WTC11 (cell line): ENCODE measurements around the gene STK39. TPM values are rescaled to one million over a fixed set of nuclear protein-coding genes. Genes with fewer than 3 reads are reported as not detected.

ENCODE experiments used
- ATAC-seq: fragments of 200-7000 bp; cut with Tn5 transposase; 2 replicates; pipeline ENCODE4 v1.10.0; 2021; ENCODE audit warnings: mild to moderate bottlenecking, moderate library complexity
- CTCF ChIA-PET: fragments of 300-600 bp; sonication (Branson Sonifier 250); formaldehyde crosslinking; loops from one replicate; lab custom pipeline; 2021; ENCODE audit warnings: antibody characterized with exemption; lab: Charles Lee
- POLR2A ChIA-PET: fragments of 350-600 bp; sonication (Branson Sonifier 250); formaldehyde crosslinking; loops from one replicate; lab custom pipeline; 2021; ENCODE audit warnings: antibody characterized with exemption; lab: Charles Lee
- DNase-seq: peaks from one replicate; pipeline ENCODE4 v3.0.0; 2021; ENCODE audit warnings: low spot score
- H3K27ac Mint-ChIP-seq: 2 replicates; pipeline ENCODE4 v1.8.0; 2021; ENCODE audit warnings: mixed read lengths
- H3K27me3 Mint-ChIP-seq: 2 replicates; pipeline ENCODE4 v1.8.0; 2021; ENCODE audit warnings: low read depth, mild to moderate bottlenecking, moderate library complexity, mixed read lengths
- H3K36me3 Mint-ChIP-seq: 2 replicates; pipeline ENCODE4 v1.8.0; 2021; ENCODE audit warnings: mixed read lengths
- H3K4me1 Mint-ChIP-seq: 2 replicates; pipeline ENCODE4 v1.8.0; 2022; ENCODE audit warnings: mixed read lengths
- H3K4me3 Mint-ChIP-seq: 2 replicates; pipeline ENCODE4 v1.8.0; 2021; ENCODE audit warnings: mild to moderate bottlenecking, moderate library complexity, mixed read lengths
- H3K9me3 Mint-ChIP-seq: 2 replicates; pipeline ENCODE4 v1.8.0; 2021; ENCODE audit warnings: mixed read lengths
- CREB1 ChIP-seq: sonication (generic); formaldehyde crosslinking; IDR thresholded peaks from 2 replicates; pipeline ENCODE4 v1.8.0; 2023; ENCODE audit warnings: mild to moderate bottlenecking, missing genetic modification reagents
- ELF4 ChIP-seq: sonication (generic); formaldehyde crosslinking; IDR thresholded peaks from 2 replicates; pipeline ENCODE4 v1.8.1; 2022; ENCODE audit warnings: low read depth, mild to moderate bottlenecking, moderate library complexity, missing genetic modification reagents
- GTF2I ChIP-seq: fragments of 250-450 bp; sonication (Bioruptor Pico); conservative IDR thresholded peaks from 2 replicates; pipeline ENCODE4 v1.4.0; 2021; ENCODE audit warnings: mild to moderate bottlenecking
- IRF2 ChIP-seq: sonication (generic); formaldehyde crosslinking; IDR thresholded peaks from 2 replicates; pipeline ENCODE4 v1.8.0; 2022; ENCODE audit warnings: low read depth, missing genetic modification reagents, borderline replicate concordance
- MYBL2 ChIP-seq: sonication (generic); formaldehyde crosslinking; IDR thresholded peaks from 2 replicates; pipeline ENCODE4 v1.8.1; 2023; ENCODE audit warnings: mild to moderate bottlenecking, moderate library complexity, missing genetic modification reagents
- NR1H2 ChIP-seq: sonication (generic); formaldehyde crosslinking; IDR thresholded peaks from 2 replicates; pipeline ENCODE4 v1.9.0; 2021; ENCODE audit warnings: mild to moderate bottlenecking, moderate library complexity, missing genetic modification reagents
- RORB ChIP-seq: fragments of 250-450 bp; sonication (Bioruptor Pico); IDR thresholded peaks from 2 replicates; pipeline ENCODE4 v1.9.0; 2021; ENCODE audit warnings: mild to moderate bottlenecking
- SMAD4 ChIP-seq: sonication (generic); formaldehyde crosslinking; IDR thresholded peaks from 2 replicates; pipeline ENCODE4 v1.8.0; 2022; ENCODE audit warnings: mild to moderate bottlenecking, missing genetic modification reagents
- TCF7 ChIP-seq: sonication (generic); formaldehyde crosslinking; IDR thresholded peaks from 2 replicates; pipeline ENCODE4 v1.8.0; 2022; ENCODE audit warnings: mild to moderate bottlenecking, low read depth, missing genetic modification reagents, moderate library complexity
- TEAD4 ChIP-seq: sonication (generic); formaldehyde crosslinking; IDR thresholded peaks from 2 replicates; pipeline ENCODE4 v1.8.0; 2022; ENCODE audit warnings: mild to moderate bottlenecking, missing genetic modification reagents
- TP53 ChIP-seq: sonication (generic); formaldehyde crosslinking; IDR thresholded peaks from 2 replicates; pipeline ENCODE4 v1.8.1; 2023; ENCODE audit warnings: mild to moderate bottlenecking, missing genetic modification reagents
- ZNF317 ChIP-seq: sonication (generic); formaldehyde crosslinking; IDR thresholded peaks from 2 replicates; pipeline ENCODE4 v1.8.1; 2023; ENCODE audit warnings: low read depth, mild to moderate bottlenecking, moderate library complexity, missing genetic modification reagents, borderline replicate concordance
- ZNF396 ChIP-seq: fragments of 250-450 bp; sonication (Bioruptor Pico); IDR thresholded peaks from 2 replicates; pipeline ENCODE4 v1.8.0; 2021; ENCODE audit warnings: mild to moderate bottlenecking, moderate library complexity, borderline replicate concordance
- ZNF423 ChIP-seq: fragments of 250-450 bp; sonication (Bioruptor Pico); IDR thresholded peaks from 2 replicates; pipeline ENCODE4 v2.1.2; 2022; ENCODE audit warnings: mild to moderate bottlenecking, moderate library complexity
- ZNF671 ChIP-seq: fragments of 250-450 bp; sonication (Bioruptor Pico); IDR thresholded peaks from 2 replicates; pipeline ENCODE4 v1.8.0; 2021; ENCODE audit warnings: mild to moderate bottlenecking
- total RNA-seq: library from RNA; stranded (reverse); gene quantifications from 3 replicates; pipeline ENCODE4 v1.2.3, GENCODE V29; 2021
- TF ChIP-seq, protein P1 (sequence below): sonication (generic); formaldehyde crosslinking; IDR thresholded peaks from 2 replicates; pipeline ENCODE4 v1.8.1; 2023; ENCODE audit warnings: mild to moderate bottlenecking, missing genetic modification reagents, moderate library complexity
- TF ChIP-seq, protein P2 (sequence below): sonication (generic); formaldehyde crosslinking; IDR thresholded peaks from 2 replicates; pipeline ENCODE4 v1.8.0; 2023; ENCODE audit warnings: mild to moderate bottlenecking, missing genetic modification reagents
- TF ChIP-seq, protein P3 (sequence below): sonication (generic); formaldehyde crosslinking; IDR thresholded peaks from 2 replicates; pipeline ENCODE4 v1.8.1; 2022; ENCODE audit warnings: mild to moderate bottlenecking, missing genetic modification reagents, moderate library complexity, borderline replicate concordance
- TF ChIP-seq, protein P4 (sequence below): fragments of 250-450 bp; sonication (Bioruptor Pico); conservative IDR thresholded peaks from 2 replicates; pipeline ENCODE4 v1.9.0; 2021; ENCODE audit warnings: mild to moderate bottlenecking
- TF ChIP-seq, protein P5 (sequence below): fragments of 250-450 bp; sonication (Bioruptor Pico); IDR thresholded peaks from 2 replicates; pipeline ENCODE4 v1.8.0; 2021; ENCODE audit warnings: mild to moderate bottlenecking
- TF ChIP-seq, protein P6 (sequence below): sonication (generic); formaldehyde crosslinking; IDR thresholded peaks from 2 replicates; pipeline ENCODE4 v1.8.1; 2023; ENCODE audit warnings: mild to moderate bottlenecking, missing genetic modification reagents
- TF ChIP-seq, protein P7 (sequence below): sonication (generic); formaldehyde crosslinking; conservative IDR thresholded peaks from 2 replicates; pipeline ENCODE4 v1.8.1; 2022; ENCODE audit warnings: mild to moderate bottlenecking, missing genetic modification reagents
- TF ChIP-seq, protein P8 (sequence below): sonication (generic); formaldehyde crosslinking; IDR thresholded peaks from 2 replicates; pipeline ENCODE4 v1.8.1; 2022; ENCODE audit warnings: low read depth, missing genetic modification reagents, borderline replicate concordance

Gene STK39
- total RNA-seq, 1 experiment from 2014 or later = 20.5 TPM

DNA sequence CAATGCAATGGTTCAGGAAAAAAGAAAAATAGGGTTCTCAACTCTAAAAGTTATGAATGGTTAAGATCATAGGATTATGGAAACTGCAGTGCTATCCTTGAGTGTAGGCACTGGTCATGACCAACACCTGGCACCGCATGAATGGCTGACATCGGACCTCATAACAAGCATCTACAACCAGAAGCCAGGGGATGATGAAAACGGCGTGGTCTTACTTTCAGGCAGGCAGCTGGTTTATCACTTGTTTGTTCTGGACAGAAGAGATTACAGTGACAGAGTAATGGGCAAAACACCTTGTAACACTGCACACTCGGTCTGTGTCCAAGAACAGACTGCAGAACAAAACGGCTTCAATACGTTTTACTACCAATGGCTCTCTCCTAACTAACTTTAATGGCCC is 132.8 kb downstream of the STK39 start (continued):
- TF ChIP-seq GTF2I = no peak
- TF ChIP-seq, protein P1, sequence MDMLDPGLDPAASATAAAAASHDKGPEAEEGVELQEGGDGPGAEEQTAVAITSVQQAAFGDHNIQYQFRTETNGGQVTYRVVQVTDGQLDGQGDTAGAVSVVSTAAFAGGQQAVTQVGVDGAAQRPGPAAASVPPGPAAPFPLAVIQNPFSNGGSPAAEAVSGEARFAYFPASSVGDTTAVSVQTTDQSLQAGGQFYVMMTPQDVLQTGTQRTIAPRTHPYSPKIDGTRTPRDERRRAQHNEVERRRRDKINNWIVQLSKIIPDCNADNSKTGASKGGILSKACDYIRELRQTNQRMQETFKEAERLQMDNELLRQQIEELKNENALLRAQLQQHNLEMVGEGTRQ = no peak
- TF ChIP-seq, all 79 proteins: peak for 0

DNA sequence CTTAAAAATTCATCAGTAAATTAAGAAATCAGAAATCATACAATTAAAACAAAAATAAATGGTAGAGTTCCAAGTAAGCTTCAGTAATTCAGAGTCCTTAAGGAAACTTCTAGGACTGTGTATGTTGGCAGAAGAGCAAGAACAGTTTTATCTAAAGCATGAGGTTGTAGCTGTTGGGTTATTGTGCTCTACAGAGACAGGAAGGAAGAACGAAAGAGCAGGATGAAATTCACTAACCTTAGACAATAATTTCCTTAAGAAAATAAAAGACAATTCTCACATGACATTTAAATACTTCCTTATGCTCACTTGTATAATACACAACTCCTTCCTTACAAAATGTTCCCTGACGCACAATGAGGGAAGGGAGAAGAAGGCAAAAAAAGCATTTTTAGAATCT is 133.4 kb downstream of the STK39 start:
- Mint-ChIP-seq H3K9me3 (no peaks in the 10 kb centered on the region), H3K4me3 (no peak overlapping the region), H3K27ac (no peak overlapping the region), H3K36me3 (no peaks in the 10 kb centered on the region), H3K4me1 (peaks cover 4% of the 10 kb centered on the region; the same call in 1 of the 2 replicates), H3K27me3 (no peaks in the 10 kb centered on the region)
- ATAC-seq = no peak
- CTCF ChIA-PET = no interaction called here
- POLR2A ChIA-PET = no interaction called here
- TF ChIP-seq, protein P1 = no peak
- TF ChIP-seq TEAD4 (CRISPR knock-in tag) (no peak), ELF4 (CRISPR knock-in tag) (no peak), GTF2I (no peak), TCF7 (CRISPR knock-in tag) (no peak), IRF2 (no peak), MYBL2 (no peak), ZNF317 (CRISPR knock-in tag) (no peak), NR1H2 (CRISPR knock-in tag) (no peak), ZNF396 (CRISPR knock-in tag) (no peak)
- TF ChIP-seq, protein P2, sequence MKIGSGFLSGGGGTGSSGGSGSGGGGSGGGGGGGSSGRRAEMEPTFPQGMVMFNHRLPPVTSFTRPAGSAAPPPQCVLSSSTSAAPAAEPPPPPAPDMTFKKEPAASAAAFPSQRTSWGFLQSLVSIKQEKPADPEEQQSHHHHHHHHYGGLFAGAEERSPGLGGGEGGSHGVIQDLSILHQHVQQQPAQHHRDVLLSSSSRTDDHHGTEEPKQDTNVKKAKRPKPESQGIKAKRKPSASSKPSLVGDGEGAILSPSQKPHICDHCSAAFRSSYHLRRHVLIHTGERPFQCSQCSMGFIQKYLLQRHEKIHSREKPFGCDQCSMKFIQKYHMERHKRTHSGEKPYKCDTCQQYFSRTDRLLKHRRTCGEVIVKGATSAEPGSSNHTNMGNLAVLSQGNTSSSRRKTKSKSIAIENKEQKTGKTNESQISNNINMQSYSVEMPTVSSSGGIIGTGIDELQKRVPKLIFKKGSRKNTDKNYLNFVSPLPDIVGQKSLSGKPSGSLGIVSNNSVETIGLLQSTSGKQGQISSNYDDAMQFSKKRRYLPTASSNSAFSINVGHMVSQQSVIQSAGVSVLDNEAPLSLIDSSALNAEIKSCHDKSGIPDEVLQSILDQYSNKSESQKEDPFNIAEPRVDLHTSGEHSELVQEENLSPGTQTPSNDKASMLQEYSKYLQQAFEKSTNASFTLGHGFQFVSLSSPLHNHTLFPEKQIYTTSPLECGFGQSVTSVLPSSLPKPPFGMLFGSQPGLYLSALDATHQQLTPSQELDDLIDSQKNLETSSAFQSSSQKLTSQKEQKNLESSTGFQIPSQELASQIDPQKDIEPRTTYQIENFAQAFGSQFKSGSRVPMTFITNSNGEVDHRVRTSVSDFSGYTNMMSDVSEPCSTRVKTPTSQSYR (CRISPR knock-in tag) = no peak
- TF ChIP-seq, protein P3, sequence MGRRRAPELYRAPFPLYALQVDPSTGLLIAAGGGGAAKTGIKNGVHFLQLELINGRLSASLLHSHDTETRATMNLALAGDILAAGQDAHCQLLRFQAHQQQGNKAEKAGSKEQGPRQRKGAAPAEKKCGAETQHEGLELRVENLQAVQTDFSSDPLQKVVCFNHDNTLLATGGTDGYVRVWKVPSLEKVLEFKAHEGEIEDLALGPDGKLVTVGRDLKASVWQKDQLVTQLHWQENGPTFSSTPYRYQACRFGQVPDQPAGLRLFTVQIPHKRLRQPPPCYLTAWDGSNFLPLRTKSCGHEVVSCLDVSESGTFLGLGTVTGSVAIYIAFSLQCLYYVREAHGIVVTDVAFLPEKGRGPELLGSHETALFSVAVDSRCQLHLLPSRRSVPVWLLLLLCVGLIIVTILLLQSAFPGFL (CRISPR knock-in tag) = no peak
- TF ChIP-seq, protein P4, sequence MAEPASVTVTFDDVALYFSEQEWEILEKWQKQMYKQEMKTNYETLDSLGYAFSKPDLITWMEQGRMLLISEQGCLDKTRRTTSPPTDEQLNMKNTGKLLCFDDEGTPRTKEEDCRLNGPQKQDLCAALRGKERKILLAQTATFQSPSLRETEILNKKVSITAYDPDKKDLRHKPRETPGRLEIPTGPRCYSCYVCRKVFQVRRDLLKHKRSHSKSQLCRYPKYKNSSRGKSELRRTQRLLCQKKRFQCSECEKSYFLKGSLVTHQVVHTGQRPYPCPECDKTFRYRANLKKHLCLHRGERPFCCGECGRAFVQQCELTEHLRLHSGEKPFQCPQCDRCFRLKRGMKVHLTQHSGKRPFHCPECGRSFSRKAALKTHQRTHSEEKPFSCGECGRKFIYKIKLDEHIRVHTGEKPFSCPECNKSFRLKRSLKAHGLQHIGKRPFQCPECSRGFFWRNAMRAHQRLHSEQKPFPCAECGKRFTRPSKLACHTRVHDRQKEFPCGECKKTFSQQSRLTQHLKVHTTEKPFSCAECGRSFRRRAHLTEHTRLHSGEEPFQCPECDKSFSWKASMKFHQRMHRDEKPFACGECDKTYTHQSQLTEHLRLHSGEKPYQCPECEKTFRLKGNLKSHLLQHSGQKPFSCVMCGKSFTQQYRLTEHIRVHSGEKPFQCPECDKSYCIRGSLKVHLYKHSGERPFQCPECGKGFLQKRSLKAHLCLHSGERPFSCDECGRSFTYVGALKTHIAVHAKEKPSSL (CRISPR knock-in tag) = no peak
- TF ChIP-seq, protein P5, sequence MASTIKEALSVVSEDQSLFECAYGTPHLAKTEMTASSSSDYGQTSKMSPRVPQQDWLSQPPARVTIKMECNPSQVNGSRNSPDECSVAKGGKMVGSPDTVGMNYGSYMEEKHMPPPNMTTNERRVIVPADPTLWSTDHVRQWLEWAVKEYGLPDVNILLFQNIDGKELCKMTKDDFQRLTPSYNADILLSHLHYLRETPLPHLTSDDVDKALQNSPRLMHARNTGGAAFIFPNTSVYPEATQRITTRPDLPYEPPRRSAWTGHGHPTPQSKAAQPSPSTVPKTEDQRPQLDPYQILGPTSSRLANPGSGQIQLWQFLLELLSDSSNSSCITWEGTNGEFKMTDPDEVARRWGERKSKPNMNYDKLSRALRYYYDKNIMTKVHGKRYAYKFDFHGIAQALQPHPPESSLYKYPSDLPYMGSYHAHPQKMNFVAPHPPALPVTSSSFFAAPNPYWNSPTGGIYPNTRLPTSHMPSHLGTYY = no peak
- DNase-seq = no peak

DNA sequence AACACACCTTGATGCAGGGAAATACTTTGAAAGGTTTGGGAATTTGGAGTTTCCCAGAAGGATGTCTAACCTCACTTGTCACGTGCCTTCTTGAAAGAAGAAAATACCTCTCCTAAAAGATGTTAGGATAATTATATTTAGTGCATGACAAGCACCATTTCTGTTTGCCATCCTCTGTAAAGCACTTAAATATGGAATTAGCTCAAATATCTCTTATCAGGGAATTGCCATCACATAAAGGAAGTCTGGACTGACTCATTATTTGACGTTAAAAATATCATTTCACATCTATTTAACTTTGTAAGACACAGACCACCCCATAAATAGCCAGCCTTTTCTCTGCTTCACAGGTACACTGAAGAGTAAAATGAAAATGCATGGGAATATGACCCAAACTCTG is 140.1 kb downstream of the STK39 start:
- no peaks in the 10 kb centered on the region for H3K4me1 Mint-ChIP-seq
- peaks cover 6% of the 10 kb centered on the region for H3K36me3 Mint-ChIP-seq
- no peak for DNase-seq
- POLR2A ChIA-PET = no interaction called here
- H3K27me3 Mint-ChIP-seq = no peaks in the 10 kb centered on the region
- CTCF ChIA-PET = no interaction called here
- H3K9me3 Mint-ChIP-seq = peaks cover 6% of the 10 kb centered on the region
- no peak for ATAC-seq
- H3K27ac Mint-ChIP-seq = no peak overlapping the region
- no peak overlapping the region for H3K4me3 Mint-ChIP-seq
- TF ChIP-seq TP53 (CRISPR knock-in tag) = no peak
- no peak for TF ChIP-seq ZNF423
- no peak for TF ChIP-seq ZNF671
- TF ChIP-seq, protein P6, sequence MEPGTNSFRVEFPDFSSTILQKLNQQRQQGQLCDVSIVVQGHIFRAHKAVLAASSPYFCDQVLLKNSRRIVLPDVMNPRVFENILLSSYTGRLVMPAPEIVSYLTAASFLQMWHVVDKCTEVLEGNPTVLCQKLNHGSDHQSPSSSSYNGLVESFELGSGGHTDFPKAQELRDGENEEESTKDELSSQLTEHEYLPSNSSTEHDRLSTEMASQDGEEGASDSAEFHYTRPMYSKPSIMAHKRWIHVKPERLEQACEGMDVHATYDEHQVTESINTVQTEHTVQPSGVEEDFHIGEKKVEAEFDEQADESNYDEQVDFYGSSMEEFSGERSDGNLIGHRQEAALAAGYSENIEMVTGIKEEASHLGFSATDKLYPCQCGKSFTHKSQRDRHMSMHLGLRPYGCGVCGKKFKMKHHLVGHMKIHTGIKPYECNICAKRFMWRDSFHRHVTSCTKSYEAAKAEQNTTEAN = no peak
- TF ChIP-seq CREB1 (CRISPR knock-in tag) = no peak
- TF ChIP-seq SMAD4 (CRISPR knock-in tag) = no peak
- TF ChIP-seq RORB (CRISPR knock-in tag) = no peak
- TF ChIP-seq, protein P7, sequence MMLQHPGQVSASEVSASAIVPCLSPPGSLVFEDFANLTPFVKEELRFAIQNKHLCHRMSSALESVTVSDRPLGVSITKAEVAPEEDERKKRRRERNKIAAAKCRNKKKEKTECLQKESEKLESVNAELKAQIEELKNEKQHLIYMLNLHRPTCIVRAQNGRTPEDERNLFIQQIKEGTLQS (CRISPR knock-in tag) = no peak
- TF ChIP-seq, protein P8, sequence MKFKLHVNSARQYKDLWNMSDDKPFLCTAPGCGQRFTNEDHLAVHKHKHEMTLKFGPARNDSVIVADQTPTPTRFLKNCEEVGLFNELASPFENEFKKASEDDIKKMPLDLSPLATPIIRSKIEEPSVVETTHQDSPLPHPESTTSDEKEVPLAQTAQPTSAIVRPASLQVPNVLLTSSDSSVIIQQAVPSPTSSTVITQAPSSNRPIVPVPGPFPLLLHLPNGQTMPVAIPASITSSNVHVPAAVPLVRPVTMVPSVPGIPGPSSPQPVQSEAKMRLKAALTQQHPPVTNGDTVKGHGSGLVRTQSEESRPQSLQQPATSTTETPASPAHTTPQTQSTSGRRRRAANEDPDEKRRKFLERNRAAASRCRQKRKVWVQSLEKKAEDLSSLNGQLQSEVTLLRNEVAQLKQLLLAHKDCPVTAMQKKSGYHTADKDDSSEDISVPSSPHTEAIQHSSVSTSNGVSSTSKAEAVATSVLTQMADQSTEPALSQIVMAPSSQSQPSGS = no peak
